SIG-M5 treated with dmso at 0.1 percent for 504 hours (cell line): ENCODE measurements around the gene SPA17.

Experiments
- DNase-seq: peaks from one replicate; lab custom pipeline; 2025; ENCODE audit not compliant: unreplicated experiment; lab: John Stamatoyannopoulos, UW

The SPA17 gene

DNA sequence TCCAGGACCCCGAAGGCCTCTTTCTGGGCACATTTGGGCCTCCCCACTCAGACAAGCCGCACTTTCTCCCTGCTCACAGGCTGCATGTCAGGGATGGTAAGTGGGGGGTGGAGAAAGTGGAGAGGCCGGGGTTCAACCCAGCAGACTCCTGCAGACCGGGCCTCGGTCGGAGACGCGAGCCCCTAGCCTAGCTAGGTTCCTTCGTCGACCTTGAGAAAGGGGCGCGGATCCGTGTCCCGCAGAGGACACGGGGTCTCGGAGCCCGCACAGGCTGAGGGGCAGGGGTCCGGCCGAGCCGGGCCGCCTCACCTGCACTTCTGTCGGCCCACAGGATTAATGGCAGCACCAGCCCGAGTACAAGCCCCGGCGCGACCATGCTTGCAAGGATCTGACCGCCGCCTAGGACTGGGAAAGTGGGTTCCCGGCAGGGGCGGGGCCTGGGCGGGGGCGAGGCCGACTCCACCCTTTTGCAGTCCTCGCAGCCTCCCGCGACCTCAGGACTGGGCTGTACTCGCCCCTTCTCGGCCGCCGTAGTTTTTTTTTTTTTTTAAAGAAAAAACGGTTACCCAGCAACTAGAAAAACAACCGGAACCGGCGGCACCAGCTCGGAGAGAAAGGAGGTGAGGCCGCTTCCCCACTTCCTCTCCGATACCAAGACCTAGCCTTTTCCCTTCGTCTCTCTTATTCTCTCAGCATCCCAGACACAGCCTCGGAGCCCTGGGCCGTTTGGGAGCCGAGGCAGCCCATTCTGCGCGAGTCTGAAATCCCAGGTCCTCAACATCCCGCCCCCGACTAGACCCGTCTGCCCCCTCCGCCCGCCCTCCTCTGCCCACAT, at the start of gene SPA17, which contains the start of gene SIAE:
Gene SPA17 (plus strand): TSS at position 572 of the 835 bp plus-strand sequence. CDS start 1,361 bp downstream, outside the sequence.
Gene SIAE (minus strand): TSS at position 407 of the 835 bp plus-strand sequence. CDS start 31 bp downstream, at position 376.
- peak; percentile 90 for DNase-seq

GRCh38 chr11:124625504-124626168, 48.1 kb upstream of the SPA17 start:
- no peak for DNase-seq

- peak; percentile 74 for DNase-seq
Measured at GRCh38 chr11:124627546-124627945, 46.2 kb upstream of the SPA17 start.

GRCh38 chr11:124629961-124630360, 43.7 kb upstream of the SPA17 start:
- DNase-seq: no peak

DNA sequence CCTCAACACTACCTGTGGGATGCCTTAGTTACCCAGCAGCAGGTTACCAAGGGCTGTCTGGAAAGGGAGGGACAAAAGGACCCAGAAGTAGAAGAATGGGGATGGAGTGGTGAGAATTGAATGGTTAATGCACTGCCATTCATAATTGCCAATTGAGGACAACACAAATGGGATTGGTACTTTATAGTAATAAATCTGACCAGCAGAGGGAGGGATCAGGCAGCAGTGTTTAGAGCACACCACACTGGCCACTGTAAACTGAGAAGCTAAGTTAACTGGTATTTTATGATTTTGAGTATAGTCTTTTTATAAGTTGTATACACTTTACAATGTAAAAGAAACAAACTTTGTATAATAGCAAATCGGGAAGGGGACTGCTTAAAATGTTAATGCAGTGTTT, 40.3 kb upstream of the SPA17 start:
- DNase-seq: peak; percentile 21

GRCh38 chr11:124635932-124636331, 37.8 kb upstream of the SPA17 start:
- no peak for DNase-seq

GRCh38 chr11:124638500-124638899, 35.2 kb upstream of the SPA17 start:
- no peak for DNase-seq

DNA sequence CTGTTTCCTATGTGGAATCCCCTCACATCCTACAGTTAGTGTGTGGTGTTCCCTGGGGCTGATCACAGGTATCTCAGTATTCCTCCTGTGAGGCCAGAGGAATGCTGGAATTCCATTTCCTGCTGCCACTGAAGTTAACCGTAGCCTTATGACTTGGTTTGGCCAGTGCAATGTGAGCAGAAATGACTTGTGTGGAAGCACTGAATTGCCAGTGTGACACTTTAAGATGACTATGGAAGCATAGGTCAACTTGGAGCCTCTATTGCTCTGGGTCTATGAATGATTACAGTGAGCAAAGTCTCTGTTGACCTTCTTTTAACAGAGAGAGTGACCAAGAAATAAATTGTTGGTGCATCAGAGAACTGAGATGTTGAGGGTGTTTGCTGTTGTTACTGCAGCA, 34.5 kb upstream of the SPA17 start:
- no peak for DNase-seq

GRCh38 chr11:124640666-124641065, 33.0 kb upstream of the SPA17 start:
- no peak for DNase-seq

DNA sequence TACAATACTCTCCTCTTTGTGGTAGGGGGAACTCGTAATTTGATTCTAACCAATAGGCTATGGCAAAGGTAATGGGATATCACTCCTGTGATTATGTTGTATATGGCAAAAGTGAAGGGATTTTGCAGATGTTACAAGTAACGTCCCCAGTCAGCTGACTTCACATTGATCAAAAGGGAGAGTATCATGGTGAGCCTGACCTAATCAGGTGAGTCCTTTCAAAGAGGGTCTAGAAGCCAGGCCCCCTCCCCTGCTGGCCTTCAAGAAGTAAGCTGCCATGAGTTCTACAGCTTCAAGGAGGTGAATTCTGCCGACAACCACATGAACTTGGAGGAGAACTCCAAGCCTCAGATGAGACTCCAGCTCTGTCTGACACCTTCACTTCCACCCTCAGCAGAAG, 31.1 kb upstream of the SPA17 start:
- DNase-seq: no peak

- DNase-seq: no peak
Measured at GRCh38 chr11:124643042-124643604, 30.6 kb upstream of the SPA17 start.

GRCh38 chr11:124643605-124644425, 29.9 kb upstream of the SPA17 start:
- DNase-seq: no peak

DNA sequence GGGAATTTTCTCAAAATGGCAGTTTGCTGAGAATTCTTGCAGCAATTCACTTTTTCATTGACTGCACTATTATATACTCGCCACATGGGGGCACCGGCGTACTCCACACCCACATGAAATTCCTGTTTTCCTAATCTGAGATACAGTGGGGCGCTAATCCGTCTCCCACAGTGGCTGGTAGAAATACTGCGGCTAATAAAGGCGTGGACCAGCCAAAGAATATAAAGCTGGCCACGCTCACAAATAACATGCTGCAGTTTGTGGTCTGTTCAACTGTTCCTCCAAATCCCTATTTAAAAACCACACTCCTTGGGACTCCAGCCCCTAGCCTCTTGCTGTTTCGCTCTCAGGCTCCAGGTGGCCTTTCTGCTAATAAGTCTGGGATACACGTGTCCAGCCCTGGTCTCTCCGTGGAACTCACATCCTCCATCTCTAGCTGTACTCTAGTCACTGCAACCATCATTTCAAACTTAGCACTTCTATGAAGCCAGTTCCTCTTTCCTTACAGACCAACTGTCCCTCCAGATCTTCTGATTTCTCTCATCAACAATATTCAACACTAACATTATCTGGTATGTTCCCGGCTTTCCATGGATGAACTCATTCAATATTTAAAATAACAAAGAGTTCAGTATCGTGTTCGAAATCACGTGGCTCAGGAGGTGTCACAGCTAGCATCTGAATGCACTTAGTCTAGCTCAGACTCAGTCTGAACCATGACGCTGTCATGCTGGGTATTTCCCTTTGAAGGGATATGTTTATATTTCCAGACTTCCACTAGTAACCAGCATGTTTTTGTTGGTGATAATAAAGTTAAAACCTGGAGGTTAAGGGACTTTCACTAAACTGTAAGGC, 29.1 kb upstream of the SPA17 start:
- DNase-seq: peak; percentile 51

DNA sequence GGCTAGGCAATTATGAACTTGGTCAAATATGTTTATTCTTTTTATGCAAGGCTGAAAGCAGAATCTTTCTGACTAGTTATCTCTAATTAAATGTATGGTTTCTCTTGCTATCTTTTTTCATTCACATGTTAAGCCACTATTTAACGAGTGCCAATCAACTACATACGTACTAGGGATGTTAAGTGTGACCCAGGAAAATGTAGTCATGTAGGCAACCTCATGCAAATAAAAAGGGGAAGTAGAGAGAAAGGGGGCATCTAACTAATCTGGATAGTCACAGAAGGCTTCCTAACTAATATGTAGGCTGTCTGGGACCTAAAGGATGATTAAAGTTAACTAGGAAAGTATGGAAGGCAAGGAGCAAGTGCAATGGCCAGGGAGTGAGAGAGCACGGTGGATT, 27.6 kb upstream of the SPA17 start:
- DNase-seq: peak; percentile 30

GRCh38 chr11:124648610-124649009, 25.1 kb upstream of the SPA17 start:
- DNase-seq: no peak

DNA sequence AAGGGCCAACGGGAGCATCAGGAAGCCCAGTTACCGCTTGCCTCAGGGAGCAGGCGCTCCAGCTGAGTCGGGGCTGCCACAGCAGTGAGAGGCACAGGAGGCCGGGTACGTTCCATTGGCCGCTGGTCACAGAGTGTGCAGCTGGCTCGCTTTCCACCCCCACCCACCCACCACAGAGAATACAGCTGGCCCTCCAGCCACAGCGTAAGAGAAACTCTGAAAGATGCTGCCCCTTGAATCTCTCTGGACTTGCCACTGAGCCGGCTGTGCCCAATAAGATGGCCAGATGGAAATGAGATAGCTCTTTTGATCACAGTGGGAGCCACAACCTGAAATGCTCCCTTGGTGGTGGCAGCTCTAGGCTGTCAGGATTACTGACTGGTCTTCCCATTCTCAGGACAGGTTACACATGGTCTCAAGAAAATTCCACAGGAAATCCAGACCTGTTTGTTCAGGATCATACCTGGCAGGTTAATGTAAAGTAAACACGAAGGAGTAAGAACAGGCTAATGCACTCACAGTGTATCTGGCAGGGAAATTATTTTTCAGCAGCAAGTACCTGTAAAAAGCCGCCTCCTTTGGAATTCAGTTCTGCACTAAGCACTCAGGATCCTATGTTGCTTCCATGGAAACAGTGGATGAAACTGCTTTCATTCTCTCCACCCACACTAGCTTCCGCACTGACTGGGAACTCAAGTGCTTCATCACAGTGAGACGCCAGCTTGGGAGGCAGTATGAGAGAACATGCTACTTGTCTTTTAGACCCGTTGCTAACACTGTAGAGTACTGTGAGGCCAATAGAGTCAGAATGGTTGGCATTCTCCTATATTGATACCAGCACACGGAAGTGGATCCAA, 16.7 kb upstream of the SPA17 start:
- no peak for DNase-seq

GRCh38 chr11:124657904-124658303, 15.8 kb upstream of the SPA17 start:
- DNase-seq: no peak

DNA sequence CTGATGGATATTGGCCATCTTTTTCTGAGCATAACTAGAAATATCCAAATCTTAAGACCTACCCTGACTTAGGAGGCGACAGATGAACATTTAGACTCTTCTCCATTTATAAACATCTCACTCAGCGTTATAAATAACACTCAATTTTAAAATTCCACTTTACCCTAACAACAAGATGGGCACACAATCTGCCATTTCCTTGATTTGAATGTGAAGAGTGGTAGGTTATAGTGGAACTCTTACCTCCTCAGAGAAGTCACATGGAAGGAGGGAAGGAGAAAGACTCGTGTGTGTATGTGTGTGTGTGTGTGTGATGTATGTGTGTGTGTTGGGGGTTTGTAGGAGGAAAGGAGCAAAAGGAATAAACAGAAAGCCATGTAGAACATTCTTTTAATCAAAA, 15.2 kb upstream of the SPA17 start:
- DNase-seq: no peak

DNA sequence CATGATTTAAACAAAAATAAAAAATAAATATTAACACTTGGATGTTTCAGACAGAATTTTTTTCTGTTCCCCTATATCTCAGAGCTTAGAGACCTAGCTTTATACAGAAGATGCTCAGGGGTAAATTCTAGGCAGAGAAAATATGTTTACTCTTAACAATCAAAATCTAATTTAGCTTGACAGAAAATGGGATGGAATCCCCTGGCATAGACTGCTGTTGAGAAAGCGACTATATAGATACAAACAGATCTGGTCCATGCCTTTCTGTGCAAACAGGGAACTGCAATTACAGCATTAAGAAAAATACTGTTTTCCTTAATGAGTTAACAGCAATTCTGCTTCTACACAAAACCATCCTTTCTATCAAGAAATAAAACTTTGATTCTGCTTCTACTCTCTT, 14.7 kb upstream of the SPA17 start:
- no peak for DNase-seq
